Stimulated activated CD4-positive, alpha-beta T cell treated with anti-CD3 and anti-CD28 coated beads, TNF-alpha, amount 100 ng/mL, for 48 hours (primary cell): Measurements from ENCODE around the gene ADGRL1.

Experiments
- DNase-seq, 3 donors: peaks; one replicate each; pipeline ENCODE4 v3.0.0-alpha.2; 2020; ENCODE audit warnings: low read depth in 3 of 3

The ADGRL1 gene

DNA sequence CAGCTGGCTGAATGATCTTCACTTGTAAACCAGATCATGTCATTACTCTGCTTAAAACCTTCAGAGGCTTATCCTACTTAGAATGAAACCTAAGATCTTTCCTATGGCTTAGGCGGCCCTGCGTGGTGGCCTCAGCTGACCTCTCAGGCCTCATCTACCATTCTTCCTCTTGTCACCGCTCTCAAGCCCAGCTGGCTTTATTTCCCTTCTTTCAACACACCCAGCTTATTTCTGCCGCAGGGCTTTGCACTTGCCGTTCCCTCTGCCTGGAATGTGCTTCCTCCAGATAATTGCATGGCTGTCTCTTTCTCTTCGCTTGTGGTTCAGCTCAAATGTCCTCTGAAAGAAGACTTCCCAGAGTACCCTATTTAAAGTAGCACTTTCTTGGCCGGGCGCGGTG lies 66.0 kb downstream of the ADGRL1 start:
- DNase-seq, result no peak

DNA sequence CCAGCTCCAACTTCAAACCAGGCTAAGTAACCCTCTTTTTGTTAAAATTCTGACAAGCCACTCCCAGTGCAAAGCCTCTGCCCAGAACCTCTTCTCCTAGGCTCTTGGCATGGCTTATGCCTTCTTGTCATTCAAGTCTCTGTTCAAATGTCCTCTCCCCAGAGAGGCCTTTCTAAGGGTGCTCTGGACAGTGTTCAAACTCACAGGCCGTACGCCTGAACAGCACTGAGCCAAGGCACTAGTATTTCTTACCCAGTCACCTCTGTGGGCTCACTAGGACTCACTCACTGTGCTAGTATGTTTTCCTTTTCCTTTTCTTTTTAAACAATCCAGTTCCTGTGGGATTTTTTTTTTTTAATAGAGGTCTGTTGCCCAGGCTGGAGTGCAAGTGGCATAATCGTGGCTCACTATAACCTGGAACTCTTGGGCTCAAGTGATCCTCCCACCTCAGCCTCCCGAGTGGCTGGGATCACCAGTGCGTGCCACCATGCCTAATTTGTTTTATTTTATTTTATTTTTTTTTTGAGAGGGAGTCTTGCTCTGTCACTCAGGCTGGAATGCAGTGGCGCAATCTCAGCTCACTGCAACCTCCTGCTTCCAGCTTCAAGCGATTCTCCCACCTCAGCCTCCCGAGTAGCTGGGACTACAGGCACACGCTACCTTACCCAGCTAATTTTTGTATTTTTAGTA lies 67.2 kb downstream of the ADGRL1 start:
- DNase-seq, result no peak

DNA sequence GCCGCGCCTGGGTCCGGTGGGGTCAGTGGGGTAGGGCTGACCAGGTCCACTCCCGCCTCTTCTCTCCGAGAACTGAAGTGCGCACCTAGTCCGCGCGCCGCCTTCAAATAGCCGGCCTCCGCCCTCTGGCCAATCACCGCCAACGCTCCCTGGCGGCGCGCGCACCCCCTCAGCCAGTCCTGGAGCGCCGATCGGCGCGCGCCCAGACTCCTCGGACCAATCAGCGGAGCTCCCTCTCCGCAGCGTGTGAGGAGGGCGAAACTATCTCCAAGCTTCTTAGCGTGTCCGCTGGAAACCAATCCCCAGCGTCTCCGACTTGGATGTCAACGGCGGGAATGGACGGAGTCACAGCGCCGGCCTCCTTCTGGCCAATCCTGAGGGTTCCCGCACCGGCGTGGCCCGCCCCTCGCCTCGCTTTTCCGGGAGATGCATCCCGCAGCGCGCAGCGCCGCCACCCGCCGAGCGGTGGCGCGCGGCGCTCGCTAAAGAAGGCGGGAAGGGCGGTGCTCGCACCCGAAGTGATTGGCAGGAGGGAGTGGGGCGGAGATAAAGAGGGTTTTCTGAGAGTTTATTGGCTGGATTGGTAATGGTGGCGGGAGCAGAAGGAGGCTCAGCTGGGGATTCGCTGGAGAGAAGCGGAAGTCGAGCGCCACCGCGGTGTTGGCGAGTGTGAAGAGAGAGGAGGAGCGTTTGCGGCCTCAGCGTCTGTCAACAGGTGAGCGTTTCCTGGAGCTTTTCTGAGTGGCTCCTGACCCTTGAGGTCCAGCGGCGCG lies 69.3 kb downstream of the ADGRL1 start, which contains the start of gene ASF1B:
TSS of gene ASF1B (minus strand) at position 81 of the 773 bp plus-strand sequence. CDS start 133 bp downstream, outside the sequence.
- DNase-seq, result peak; percentile 93 to 99 (median 96)

DNA sequence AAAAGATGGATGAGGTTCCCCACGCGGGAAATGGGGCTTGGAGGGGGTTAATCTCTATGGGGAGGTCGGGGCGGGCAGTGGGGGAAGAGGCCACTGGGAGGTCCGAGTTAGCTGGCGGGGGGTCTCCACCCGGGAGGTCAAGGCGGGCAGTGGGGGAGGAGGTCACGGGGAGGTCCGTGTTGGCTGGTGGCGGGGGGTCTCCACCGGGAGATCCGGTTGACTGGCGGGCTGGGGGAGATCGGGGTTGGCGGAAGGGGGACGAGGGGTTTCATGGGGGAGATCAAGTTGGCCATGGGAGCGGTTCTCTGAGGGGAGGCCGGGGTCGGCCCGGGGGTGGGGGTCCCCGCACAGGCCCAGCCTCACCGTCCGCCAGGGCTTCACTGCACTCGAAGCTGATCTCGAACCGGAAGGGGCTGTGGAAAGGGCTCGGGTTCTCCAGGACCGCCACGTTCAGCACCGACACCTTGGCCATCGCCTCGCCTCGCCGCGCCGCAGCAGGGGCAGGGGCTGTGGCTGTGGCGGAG lies 69.9 kb downstream of the ADGRL1 start:
- DNase-seq, result no peak

DNA sequence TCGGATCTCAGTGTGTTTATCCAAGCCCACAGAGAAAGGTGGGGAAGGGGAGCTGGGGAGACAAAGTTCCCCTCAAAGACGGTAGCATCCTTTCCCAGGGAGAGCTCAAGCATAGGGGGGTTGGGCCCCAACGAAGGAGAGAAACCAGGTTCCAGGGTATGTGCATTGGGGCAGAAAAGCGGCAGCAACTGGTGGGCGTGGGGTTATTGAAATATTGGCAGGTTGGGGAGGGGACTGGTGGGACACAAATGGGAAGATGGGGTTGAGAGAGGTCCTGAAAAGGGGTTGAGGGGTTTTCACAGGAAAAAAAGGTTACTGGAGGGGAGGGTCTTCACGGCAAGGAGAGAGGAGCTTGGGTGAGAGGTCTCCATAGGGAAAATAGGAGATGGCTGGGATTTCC lies 70.6 kb downstream of the ADGRL1 start:
- no peak for DNase-seq

DNA sequence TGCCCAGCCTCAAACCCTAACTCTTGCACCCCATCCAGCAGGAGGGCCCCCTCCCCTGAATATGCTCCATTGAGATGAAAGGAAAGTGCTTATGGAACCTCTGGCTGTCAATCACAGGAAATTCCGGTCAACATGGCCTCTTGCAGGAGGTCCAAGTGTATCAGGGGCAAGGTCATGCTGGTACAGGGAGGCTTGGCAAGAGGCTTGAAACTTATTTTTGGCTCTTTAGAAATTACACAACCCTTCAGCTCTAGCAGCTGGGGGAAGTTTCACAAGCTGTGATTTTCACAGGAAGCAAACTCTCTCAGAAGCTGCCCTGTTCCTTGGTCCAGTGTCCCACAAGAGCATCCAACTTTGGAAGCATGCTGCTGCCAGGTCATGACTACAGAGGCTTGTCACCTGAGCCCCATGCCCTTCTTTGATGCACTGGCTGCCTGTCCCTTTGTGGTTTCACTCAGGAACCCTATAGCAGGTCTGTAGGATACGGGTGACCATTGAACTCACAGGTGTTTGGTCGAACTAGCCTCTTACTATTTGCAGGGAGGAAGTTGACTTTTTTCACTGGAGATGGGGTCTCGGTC lies 78.0 kb downstream of the ADGRL1 start:
- no peak for DNase-seq

DNA sequence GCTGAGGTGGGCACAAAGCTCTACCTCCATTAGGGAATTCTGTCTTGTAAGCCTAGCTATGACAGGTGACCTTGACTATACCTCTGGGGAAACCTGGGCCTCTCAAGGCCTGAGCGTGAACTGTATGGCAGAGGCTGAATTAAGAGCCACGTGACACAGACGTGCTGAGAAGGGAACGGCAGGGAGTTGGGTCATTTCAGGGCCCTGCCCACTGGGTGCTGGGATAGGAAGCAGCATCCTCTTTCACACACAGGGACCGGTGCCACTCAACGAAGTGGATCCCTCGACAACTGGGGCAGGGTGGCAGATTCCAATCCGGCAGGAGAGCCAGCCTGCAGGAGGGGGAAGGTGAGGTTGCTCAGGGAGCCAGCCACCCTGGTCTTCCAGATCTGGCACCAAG lies 78.8 kb downstream of the ADGRL1 start:
- no peak for DNase-seq

DNA sequence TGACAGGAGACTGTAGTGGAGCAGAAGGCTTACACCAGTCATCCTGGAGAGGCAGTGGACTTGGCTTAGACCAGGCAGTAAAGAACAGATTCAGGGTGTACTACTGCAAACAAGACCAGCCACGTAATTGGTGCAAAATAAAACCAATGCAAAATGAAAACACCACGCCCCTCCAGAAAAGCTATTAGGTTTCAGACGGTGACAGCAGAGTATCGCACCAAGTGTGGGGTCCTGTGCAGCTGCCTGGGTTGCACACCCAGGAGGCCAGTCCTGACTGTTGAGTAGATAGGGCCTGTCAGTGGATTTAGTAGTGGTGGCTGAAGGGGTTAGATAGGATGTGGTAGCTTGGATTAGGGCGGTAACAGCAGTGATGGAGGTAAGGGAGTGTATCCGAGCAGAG lies 83.0 kb downstream of the ADGRL1 start:
- DNase-seq, result no peak

DNA sequence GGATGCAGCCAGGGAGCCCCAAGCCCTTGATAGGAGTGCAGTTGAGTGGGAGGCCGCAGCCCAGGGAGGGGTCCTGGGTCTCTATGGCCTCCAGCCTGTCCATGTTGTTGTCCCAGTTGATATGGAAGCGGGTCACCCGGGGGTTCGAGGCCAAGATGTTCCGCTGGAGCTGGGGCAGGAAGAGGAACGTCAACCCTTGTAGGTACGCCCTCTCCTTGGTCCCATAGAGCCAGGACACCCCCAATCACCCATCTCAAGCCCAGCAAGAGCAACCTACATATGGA lies 85.5 kb downstream of the ADGRL1 start:
- DNase-seq, result no peak

DNA sequence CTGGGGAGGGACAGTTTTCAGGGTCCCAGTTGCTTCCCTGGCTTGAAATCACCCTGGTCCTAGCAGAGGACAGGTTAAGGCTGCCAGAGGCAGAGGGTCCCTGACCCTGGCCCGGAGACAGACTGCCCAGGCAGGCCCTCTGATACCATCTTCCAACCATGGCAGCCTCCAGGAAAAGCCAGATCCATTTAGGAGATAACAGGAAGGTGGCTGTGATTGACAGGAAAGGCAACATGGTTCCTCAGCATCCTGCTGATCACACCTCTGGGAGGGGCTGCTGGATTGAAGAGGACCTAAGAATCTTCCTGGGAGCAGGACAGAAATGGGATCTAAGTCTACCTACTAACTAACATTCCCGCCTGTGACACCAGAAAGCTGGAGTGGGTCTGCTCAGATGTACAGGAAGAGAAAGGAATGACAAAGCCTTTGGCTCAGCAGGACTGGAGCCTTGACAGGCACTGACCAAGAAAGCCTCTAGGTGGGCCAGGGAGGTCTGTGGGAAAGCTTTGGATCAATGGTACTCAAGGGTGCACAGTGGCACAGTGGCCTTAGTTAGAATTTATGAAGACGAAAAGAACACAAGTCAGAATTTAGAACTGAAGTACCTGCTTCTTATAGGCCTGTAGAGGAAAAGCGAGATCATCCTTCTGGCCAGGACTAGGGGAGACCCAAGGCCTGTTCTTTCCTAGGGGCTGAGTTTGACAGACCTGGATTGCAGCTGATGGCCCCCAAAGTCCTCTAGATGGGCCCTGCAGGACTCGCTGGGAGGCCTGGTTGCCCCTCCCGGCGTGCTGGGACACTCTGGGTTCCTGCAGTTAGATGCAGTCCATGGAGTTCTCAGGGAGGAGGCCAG lies 86.1 kb downstream of the ADGRL1 start:
- no peak for DNase-seq

DNA sequence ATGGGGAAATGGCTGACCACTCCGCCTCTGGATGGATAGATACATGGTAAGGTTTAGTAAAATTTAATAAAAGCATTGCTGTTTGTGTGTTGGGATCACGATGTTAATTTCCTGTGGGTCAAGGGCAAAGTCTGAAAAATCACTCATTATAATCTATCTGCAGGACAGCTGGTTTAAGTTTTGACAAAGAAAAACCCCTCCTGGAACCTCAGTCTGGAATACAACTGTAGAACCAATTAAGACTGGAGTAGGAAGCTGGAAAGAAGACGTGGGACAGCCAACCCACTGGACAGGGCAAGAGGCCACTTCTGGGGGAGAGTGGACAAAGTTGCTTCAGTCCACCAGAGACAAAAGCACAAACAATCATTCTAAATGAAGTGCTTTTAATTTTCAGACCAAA lies 86.8 kb downstream of the ADGRL1 start:
- DNase-seq, result no peak

DNA sequence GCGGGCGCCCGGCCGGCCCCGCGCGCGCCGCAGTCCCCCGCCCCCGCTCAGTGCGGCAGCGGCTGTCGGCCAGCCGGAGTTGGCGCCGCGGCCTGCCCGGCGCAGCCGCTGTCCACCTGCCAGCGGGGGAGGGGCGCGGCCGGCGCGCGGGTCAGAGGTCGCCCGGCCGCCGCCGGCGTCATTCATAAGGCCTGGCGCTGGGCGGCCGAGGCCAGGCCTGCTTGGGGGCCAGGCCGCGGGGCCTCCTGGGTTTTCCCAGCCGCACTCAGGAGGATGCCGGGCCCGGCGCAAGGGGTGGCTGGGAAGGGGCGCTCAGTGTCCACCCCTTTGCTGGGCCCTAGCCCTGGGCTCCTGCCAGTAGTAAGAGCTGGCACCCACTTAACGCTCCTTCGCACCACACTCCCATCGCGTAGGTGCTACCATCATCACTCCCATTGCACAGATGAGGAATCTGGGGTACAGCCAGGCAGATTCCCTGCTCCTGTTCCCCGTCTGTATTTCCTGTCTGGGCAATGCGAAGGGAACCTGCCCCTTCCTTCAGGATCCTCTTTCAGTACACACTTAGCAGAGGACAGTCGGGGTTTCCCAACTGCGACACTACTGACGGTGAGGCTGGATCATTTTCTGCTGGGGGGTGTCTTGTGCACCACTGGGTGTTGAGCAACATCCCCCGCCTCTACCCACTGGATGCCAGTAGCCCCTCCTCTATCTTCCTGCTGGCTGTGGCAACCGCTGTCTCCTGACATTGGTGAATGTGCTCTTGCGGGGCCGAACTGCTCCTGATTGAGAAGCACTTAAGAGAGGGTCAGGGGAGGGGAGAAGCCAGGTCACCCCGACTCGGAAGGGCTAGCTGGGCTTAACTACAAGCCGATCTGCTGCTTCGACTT lies 87.6 kb downstream of the ADGRL1 start:
- DNase-seq, result no peak

DNA sequence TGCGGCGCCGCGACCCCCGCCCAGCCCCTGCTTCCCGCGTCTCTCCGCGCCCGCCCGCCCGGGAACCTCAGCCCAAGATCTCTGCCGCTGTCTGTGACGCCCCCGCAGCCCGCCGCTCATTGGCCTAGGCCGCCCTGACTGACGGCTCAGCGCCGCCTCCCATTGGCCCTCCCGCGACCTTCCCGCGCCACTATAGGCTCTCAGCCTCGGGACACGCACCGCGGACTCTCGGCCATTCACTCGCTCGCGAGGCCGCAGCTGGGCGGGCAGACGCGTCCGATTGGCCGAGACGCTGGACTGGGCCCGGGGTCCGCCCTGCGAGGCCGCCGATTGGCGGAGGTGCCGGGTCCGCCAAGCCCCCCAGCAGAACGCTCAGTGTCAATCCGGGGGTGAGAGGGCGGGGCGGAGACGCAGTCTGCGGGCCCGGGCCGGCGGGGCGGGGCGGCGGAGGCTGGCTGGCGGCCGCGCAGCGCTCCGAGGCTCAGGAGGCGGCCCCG lies 88.3 kb downstream of the ADGRL1 start, which contains the start of gene PRKACA:
TSS of gene PRKACA (minus strand) at position 95 of the 497 bp plus-strand sequence. CDS start 215 bp downstream, outside the sequence.
- DNase-seq, result peak; percentile 95 to 98 (median 95)

DNA sequence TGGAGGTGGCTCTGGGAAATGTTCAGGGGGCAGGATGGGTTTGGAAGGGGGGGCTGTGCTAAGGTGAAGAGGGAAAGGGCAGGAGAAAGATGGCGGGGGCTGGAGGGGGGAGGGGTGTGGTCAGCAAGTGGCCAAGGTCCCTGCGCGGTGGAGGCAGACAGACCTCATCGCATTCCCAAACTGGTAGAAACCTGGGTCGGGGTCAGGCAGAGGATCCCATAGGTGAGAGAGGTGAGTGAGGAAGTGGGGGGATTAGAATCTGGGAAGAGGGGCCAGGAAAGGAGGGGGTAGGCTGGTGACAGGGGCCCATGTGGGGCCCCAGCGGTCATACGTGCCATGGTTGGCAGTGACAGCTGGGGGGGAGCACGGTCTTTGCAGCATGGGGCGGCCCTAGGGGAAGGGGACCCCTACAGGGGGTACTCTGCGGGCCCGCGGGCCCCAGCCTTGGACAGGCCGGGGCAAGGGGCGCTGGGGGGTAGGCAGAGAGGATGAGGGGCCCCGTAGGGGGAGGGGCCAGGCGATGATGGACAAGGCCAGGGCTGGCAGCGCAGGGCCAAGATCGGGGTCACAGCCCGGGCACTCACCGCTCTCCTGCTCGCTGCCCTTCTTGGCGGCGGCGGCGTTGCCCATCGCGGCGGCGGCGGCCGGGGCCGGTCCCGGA lies 88.9 kb downstream of the ADGRL1 start:
- no peak for DNase-seq

DNA sequence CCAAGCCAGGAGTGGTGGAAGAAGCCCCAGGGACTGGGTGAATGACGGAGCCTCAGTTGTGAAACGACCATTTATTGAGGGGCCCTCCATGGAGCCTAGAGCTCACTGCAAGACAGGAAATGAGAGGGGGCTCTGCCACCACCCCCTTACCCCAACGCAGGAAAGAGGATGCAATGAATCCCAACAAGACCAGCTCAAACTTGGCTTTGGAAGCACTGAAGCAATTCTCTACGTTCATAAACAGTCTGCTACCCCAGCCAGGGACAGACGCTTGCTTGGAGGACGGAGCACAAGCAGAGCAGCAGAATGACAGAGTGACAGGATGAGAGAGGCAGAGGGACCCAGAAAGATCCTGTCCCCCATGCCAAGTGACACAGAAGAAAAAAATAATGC lies 89.4 kb downstream of the ADGRL1 start:
- no peak for DNase-seq

DNA sequence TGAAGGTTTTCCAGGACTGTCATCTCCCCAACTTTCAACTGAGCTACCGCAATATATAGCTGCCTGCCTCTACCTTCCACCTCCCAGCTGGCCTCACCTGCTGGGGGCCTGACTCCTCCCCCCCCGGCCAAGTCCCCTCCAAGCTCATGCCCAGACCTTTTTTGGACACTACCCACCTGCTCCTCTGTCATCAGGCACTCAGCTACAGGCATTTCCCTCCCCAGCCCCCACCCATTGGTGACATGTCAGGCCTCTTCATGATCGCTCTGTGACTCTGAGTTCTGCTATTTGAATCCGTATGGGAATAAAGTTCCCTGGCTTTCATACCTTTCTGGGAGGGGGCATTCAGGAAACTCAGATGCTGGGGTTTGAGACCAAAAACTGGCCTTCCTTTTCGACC lies 90.2 kb downstream of the ADGRL1 start:
- DNase-seq, result no peak

DNA sequence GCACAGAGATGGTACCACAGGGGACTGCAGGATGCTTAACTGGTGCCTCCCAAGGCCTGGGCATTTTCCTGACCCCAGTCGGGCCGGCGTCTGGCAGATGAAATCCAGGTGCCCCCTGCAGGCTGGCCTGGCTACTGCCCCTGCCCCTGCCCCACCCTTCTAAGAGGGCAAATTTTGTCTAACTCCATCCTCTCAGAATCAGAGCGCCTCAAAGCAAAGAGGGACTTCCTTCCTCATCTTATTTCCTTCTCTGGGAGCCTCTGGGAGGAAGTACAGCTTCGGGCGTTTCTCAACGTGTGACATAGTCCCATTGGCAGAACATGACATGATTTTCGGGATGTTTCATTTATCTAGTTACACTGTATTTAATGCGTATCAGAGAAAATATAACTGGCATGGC lies 91.1 kb downstream of the ADGRL1 start:
- peak in 2 of 3 donors; percentile 31 to 49 for DNase-seq

DNA sequence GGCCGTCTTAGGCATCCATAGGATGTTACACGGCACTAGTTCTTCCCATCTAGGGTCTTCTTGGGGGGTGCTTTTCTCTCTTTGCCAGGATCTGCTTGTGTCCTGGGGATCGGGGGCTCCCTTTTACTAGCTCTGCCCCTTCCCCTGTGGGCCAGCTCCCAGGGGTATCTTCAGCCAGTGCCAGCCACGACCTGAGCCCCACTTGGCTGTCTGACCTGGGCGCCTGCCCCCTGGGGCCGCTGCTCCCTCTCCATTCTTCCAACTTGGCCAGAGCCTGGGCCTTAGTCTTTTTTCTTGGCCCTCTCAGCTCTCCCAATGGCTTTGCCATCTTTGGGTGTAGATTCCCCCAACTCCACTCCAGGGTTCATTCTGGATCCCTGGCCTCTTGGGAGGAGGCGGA lies 91.5 kb downstream of the ADGRL1 start:
- DNase-seq, result no peak

DNA sequence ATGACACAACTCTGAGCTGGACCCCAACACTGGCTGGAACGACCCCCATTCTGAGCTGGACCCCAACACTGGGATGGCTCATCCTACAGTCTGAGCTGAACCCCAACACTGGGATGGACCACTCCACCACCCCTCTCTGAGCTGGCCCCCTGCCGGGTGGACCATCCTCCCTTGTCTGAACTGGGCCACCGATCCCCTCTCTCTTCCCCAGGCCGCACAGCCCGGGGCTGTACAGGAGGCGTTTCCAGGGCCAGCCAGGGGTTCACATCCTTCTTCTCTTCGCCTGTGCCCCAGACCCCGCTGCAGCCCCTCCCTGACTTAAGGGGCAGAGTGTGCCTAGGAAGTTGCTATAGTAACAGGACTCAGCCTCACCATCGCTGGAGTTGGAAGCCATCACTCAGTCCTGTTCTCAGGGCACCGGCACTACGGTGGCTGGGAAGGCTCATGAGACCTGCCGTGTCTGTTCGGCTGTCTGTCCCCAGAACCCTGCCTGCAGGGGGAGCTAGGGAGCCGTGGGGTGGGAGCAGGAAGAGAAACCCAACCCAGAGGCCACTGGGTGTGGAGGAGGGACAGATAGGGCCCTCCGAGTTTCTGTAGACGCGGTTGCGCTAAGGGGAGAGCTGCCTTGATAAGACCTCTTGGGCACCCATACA lies 92.1 kb downstream of the ADGRL1 start:
- peak; percentile 36 to 55 (median 48) for DNase-seq
